HG03469 (cell line): ENCODE measurements around the gene NPHP3.
"Not testable (repeated sequence)": the region's sequence is repeated elsewhere in the genome, so short reads cannot be mapped to it uniquely, and the experiment has no call there.

Experiments used
- ATAC-seq: cut with Tn5 transposase; IDR thresholded peaks from one replicate; pipeline ENCODE4 v1.9.1; 2021; ENCODE audit warnings: mild to moderate bottlenecking, moderate library complexity, moderate number of reproducible peaks; ENCODE audit not compliant: unreplicated experiment

NPHP3 gene, protein sequence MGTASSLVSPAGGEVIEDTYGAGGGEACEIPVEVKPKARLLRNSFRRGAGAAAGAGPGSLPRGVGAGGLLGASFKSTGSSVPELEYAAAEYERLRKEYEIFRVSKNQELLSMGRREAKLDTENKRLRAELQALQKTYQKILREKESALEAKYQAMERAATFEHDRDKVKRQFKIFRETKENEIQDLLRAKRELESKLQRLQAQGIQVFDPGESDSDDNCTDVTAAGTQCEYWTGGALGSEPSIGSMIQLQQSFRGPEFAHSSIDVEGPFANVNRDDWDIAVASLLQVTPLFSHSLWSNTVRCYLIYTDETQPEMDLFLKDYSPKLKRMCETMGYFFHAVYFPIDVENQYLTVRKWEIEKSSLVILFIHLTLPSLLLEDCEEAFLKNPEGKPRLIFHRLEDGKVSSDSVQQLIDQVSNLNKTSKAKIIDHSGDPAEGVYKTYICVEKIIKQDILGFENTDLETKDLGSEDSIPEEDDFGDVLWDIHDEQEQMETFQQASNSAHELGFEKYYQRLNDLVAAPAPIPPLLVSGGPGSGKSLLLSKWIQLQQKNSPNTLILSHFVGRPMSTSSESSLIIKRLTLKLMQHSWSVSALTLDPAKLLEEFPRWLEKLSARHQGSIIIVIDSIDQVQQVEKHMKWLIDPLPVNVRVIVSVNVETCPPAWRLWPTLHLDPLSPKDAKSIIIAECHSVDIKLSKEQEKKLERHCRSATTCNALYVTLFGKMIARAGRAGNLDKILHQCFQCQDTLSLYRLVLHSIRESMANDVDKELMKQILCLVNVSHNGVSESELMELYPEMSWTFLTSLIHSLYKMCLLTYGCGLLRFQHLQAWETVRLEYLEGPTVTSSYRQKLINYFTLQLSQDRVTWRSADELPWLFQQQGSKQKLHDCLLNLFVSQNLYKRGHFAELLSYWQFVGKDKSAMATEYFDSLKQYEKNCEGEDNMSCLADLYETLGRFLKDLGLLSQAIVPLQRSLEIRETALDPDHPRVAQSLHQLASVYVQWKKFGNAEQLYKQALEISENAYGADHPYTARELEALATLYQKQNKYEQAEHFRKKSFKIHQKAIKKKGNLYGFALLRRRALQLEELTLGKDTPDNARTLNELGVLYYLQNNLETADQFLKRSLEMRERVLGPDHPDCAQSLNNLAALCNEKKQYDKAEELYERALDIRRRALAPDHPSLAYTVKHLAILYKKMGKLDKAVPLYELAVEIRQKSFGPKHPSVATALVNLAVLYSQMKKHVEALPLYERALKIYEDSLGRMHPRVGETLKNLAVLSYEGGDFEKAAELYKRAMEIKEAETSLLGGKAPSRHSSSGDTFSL (N-terminal part only)

GRCh38 chr3:132722165-132723023, at the start of gene NPHP3:
TSS of gene NPHP3 (minus strand) at chr3:132722409. CDS start at chr3:132722355, 54 bp downstream.
- peak; percentile 67 for ATAC-seq

DNA sequence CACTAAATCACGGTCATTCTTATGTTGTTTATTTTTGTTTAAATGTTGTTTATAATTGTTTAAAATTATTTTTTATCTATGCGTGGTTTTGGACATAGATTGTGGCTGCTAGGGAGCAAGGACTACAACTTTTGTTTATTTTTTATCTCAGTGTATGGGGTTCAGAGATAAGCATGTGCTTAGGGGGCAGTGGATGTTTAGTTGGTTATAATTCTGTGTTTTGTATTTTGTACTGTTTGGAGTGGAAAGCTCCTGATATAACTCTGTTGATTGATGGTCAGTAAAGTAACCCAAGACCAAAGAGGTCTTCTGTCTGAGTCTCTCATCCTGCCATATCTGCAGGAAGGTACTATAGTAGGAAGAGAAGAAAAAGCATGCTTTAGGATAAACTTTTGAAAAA, 36.5 kb upstream of the NPHP3 start:
- no peak for ATAC-seq

GRCh38 chr3:132756108-132756650, 34.0 kb upstream of the NPHP3 start:
- no peak for ATAC-seq

DNA sequence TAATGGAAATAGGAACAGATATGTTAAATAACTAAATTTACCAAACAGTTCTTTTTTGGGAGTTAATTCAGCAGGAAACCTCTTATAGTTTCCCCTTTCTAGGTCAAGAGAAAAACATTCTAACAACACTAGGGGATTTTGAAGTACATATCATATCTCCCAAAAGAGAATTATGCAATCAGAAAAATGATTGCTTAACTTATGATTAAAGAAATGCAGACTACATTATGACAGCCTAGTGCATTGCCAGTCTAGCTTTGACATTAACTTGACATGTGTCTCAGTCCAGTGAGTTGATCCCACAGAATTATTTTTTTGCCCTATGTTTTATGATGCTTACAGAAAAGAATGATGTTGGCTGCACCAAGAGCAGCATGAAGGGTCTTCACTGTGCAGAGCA, 31.7 kb upstream of the NPHP3 start:
- ATAC-seq: no peak

- no peak for ATAC-seq
Measured at GRCh38 chr3:132749786-132750185, 27.6 kb upstream of the NPHP3 start.

GRCh38 chr3:132746720-132747119, 24.5 kb upstream of the NPHP3 start:
- ATAC-seq: not testable (repeated sequence)

DNA sequence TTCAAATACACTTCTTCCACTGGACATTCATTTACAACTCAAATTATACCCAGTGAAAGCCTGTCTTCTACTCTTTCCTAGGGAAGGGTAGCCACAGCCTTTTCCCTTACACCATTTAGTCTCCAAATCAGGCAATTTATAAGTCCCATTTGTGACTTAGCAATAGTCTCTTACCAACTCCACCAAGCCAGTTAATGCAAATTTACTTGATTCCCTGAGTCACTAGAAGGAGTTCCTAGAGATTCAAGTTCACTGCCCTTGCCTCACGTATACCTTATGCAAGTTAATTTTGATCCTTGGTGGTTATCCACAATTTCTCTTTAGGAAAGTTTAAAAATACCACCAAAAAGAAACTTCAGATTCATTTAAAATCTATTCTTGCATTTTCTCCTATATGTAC, 16.1 kb upstream of the NPHP3 start:
- ATAC-seq: no peak

DNA sequence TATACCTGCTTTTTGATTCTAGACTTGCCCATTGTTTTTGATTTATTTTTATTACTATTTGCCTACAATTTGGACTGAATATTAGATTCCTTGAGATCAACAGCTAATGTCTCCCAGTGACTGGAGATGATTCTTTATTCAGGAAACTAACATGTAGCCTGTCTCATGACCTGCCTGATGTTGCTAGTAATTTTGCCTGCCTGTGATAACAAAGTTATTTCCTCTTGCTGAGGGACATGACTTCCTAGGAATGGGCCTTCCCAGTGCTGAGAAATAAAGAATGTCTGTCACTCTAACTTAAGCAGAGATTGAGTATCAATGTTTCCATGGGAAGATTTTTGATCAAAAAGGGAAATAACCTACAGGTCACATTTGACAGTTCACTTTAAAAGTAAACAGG, 13.4 kb upstream of the NPHP3 start:
- ATAC-seq: no peak

- no peak for ATAC-seq
Measured at GRCh38 chr3:132730891-132731580, 8.8 kb upstream of the NPHP3 start.

DNA sequence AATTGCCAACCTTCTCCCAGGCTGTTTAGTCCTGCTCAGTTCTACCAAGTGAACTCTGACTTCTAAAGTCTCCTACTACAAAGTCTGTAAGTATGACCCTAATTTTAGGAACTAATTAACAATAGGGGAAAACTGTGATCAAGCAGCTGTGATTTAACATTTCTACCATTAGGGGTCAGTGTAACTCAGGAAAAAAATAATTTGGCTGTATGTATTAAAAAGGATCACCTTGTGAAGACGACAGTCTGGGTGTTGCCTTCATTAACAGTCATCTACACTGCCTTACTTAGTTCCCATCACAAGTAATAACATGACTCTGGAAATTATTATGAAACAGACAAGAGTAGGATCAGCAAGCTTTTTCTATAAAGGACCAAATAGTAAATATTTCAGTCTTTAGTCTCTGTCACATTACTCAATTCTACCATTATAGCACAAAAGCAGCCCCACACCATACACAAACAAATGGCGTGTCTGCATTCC, 4.2 kb upstream of the NPHP3 start:
- ATAC-seq: no peak

- no peak for ATAC-seq
Measured at GRCh38 chr3:132723024-132723950, 1.1 kb upstream of the NPHP3 start.

- ATAC-seq: no peak
Measured at GRCh38 chr3:132721479-132722164, 587 bp downstream of the NPHP3 start.

- ATAC-seq: no peak
Measured at GRCh38 chr3:132720228-132720627, 2.0 kb downstream of the NPHP3 start.

DNA sequence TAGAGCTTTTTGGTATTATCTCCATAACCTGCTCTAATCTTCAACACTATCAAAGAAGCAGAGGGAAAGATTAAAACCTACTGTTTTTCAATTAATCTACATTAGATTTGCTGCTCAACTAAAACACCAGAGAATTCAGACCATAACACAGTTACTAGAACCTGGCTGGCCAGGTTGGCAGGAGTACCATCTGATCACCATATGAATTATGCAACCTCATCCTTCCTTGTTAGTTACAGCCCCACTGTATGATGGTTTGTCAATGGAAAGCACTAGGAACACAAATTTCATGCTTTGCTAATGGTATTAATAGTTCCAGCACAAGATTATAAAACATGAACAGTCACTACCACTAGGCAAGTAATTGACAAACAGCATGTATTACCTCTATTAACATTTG, 5.8 kb downstream of the NPHP3 start:
- no peak for ATAC-seq

DNA sequence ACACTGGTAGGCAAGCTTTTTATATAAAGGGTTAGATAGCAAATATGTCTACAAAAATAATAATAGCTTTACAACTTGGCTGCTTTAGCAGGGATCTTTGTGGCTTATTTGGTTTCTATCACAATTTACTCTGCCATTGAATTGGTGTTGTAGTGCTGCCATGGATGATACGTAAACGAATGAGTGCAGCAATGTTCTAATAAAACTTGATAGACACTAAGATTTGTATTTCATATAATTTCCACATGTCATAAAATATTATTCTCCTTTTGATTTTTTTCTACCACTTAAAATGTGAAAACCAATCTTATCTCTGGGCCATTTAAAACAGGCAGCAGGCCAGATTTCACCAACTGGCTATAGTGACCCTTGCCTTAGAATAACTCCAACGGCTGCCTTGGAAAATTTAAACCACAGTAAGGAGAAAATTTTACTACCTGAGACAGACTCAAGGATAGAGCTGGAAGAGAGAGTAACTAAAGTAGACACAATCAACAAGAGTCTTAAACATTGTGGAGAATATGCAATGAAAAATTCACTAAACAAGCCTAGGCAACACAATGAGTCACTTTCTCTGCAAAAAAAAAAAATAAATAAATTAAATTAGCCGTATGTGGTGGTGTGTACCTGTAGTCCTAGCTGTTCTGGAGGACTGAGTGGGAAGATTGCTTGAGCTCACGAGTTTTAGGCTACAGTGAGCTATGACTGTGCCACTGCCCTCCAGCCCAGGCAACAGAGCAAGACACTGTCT, 8.1 kb downstream of the NPHP3 start:
- no peak for ATAC-seq

GRCh38 chr3:132710311-132710710, 11.9 kb downstream of the NPHP3 start:
- ATAC-seq: no peak

- no peak for ATAC-seq
Measured at GRCh38 chr3:132709761-132710160, 12.4 kb downstream of the NPHP3 start.
